ENCODE results near the gene GRM1.

DNA sequence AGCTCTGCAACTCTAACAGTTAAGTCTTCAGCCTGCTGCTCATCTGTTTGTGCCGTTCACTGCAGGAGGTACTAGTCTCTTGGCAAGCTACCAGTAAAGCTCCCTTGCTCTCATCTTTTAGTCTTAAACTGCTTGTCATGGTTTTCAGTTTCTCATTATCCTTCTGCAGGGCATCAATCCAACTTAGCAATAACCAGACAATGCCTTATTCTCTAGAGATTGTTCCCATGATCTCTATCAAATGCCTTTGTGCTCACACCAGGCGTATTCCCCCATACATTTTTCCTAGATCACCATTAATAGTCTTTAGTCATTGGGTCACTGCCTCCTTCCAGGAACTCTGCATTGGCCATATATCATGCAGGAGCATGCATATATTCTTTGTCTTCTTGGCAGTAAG is 171.3 kb downstream of the GRM1 start:
- TF ChIP-seq, protein P1, sequence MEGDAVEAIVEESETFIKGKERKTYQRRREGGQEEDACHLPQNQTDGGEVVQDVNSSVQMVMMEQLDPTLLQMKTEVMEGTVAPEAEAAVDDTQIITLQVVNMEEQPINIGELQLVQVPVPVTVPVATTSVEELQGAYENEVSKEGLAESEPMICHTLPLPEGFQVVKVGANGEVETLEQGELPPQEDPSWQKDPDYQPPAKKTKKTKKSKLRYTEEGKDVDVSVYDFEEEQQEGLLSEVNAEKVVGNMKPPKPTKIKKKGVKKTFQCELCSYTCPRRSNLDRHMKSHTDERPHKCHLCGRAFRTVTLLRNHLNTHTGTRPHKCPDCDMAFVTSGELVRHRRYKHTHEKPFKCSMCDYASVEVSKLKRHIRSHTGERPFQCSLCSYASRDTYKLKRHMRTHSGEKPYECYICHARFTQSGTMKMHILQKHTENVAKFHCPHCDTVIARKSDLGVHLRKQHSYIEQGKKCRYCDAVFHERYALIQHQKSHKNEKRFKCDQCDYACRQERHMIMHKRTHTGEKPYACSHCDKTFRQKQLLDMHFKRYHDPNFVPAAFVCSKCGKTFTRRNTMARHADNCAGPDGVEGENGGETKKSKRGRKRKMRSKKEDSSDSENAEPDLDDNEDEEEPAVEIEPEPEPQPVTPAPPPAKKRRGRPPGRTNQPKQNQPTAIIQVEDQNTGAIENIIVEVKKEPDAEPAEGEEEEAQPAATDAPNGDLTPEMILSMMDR (conservative IDR thresholded peaks at IDR 0.05; ENCODE audit: low read depth, low read length): no peak
- no peak for TF ChIP-seq RFX5 (IDR thresholded peaks at IDR 0.05; ENCODE audit: low read depth, low read length)
- TF ChIP-seq RCOR1 (IDR thresholded peaks at IDR 0.05; ENCODE audit: insufficient replicate concordance, low read length): no peak
- TF ChIP-seq, protein P2, sequence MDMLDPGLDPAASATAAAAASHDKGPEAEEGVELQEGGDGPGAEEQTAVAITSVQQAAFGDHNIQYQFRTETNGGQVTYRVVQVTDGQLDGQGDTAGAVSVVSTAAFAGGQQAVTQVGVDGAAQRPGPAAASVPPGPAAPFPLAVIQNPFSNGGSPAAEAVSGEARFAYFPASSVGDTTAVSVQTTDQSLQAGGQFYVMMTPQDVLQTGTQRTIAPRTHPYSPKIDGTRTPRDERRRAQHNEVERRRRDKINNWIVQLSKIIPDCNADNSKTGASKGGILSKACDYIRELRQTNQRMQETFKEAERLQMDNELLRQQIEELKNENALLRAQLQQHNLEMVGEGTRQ (IDR thresholded peaks at IDR 0.05; ENCODE audit: low read depth, low read length): no peak
- no peak for TF ChIP-seq BHLHE40 (IDR thresholded peaks at IDR 0.05; ENCODE audit: low read depth, low read length)

All from IMR-90 (cell line).